Measurements from ENCODE around the gene ACTL9.

Gene ACTL9

GRCh38 chr19:8681345-8682029 is 17.1 kb downstream of the ACTL9 start:
- Histone ChIP-seq H3K27ac (ENCODE audit: low read depth, low read length) (no peak overlapping the region), H3K4me3 (ENCODE audit: low read length) (no peak overlapping the region), H3K36me3 (ENCODE audit: control insufficient read depth, insufficient read depth, low read length) (no peaks in the 10 kb centered on the region), H3K4me1 (ENCODE audit: control insufficient read depth, insufficient read depth, low read length) (no peaks in the 10 kb centered on the region), H3K9ac (ENCODE audit: low read length) (no peak overlapping the region), H3K27me3 (ENCODE audit: control insufficient read depth, insufficient read depth, low read length) (no peaks in the 10 kb centered on the region)

GRCh38 chr19:8680676-8681344 is 17.8 kb downstream of the ACTL9 start:
- Histone ChIP-seq H3K4me1 (ENCODE audit: control insufficient read depth, insufficient read depth, low read length) (no peaks in the 10 kb centered on the region), H3K36me3 (ENCODE audit: control insufficient read depth, insufficient read depth, low read length) (no peaks in the 10 kb centered on the region), H3K27me3 (ENCODE audit: control insufficient read depth, insufficient read depth, low read length) (no peaks in the 10 kb centered on the region), H3K27ac (ENCODE audit: low read depth, low read length) (no peak overlapping the region), H3K9ac (ENCODE audit: low read length) (no peak overlapping the region), H3K4me3 (ENCODE audit: low read length) (no peak overlapping the region)

GRCh38 chr19:8678244-8678807 is 20.3 kb downstream of the ACTL9 start:
- Histone ChIP-seq H3K4me3 (ENCODE audit: low read length) (no peak overlapping the region), H3K9ac (ENCODE audit: low read length) (no peak overlapping the region), H3K27ac (ENCODE audit: low read depth, low read length) (no peak overlapping the region), H3K27me3 (ENCODE audit: control insufficient read depth, insufficient read depth, low read length) (no peaks in the 10 kb centered on the region), H3K4me1 (ENCODE audit: control insufficient read depth, insufficient read depth, low read length) (no peaks in the 10 kb centered on the region), H3K36me3 (ENCODE audit: control insufficient read depth, insufficient read depth, low read length) (no peaks in the 10 kb centered on the region)

DNA sequence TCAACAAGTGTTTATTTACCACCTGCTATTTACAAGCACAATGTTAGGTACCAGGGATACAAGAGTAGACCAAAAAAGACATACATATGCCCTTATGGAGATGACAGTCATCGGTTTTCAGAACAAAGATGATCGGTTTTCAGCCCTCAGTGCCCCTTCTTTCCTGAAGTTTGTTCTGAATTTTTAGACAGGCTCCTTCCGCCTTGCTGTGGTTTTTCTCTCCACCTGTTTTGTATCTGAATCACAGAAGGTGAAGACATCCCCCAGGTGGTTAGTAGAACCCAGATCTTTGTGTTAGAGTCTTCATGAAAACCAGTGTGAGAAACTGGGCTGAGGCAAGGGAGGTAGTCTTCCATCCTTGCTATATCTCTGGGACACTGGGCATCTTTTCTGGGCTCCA is 23.5 kb downstream of the ACTL9 start:
- Histone ChIP-seq H3K36me3 (ENCODE audit: control insufficient read depth, insufficient read depth, low read length) (no peaks in the 10 kb centered on the region), H3K4me1 (ENCODE audit: control insufficient read depth, insufficient read depth, low read length) (no peaks in the 10 kb centered on the region), H3K4me3 (ENCODE audit: low read length) (no peak overlapping the region), H3K27ac (ENCODE audit: low read depth, low read length) (no peak overlapping the region), H3K9ac (ENCODE audit: low read length) (no peak overlapping the region), H3K27me3 (ENCODE audit: control insufficient read depth, insufficient read depth, low read length) (no peaks in the 10 kb centered on the region)

- Histone ChIP-seq H3K9ac (ENCODE audit: low read length) (no peak overlapping the region), H3K27ac (ENCODE audit: low read depth, low read length) (no peak overlapping the region), H3K36me3 (ENCODE audit: control insufficient read depth, insufficient read depth, low read length) (no peaks in the 10 kb centered on the region), H3K4me3 (ENCODE audit: low read length) (no peak overlapping the region), H3K4me1 (ENCODE audit: control insufficient read depth, insufficient read depth, low read length) (no peaks in the 10 kb centered on the region), H3K27me3 (ENCODE audit: control insufficient read depth, insufficient read depth, low read length) (no peaks in the 10 kb centered on the region)
Observed at GRCh38 chr19:8673276-8673891, 25.2 kb downstream of the ACTL9 start.

DNA sequence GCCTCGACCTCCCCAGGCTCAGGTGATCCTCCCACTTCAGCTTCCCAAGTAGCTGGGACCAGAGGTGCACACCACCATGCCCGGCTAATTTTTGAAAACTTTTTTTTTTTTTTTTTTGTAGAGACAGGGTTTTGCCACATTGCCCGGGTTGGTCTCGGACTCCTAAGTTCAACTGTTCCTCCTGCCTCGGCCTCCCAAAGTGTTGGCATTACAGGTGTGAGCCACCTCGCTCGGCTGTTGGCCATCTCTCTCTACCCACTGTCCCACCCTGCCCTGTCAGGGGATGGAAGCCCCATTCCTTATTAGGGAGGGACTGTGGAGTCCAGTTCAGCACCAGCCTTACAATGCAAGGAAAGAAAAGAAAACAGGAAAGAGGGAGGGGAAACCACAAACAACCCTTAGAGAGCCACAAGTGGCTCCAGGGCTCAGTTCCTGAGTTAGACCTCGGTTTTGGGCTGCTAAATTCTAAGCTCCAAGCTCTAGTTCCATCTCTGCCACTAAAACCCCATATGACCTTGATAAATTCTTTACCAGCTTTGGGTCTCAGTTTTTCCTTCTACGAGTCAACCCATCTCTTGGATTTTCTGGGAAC is 31.7 kb downstream of the ACTL9 start:
- H3K4me1 ChIP-seq (ENCODE audit: control insufficient read depth, insufficient read depth, low read length) = no peaks in the 10 kb centered on the region
- no peak overlapping the region for H3K9ac ChIP-seq (ENCODE audit: low read length)
- H3K36me3 ChIP-seq (ENCODE audit: control insufficient read depth, insufficient read depth, low read length) = no peaks in the 10 kb centered on the region
- no peaks in the 10 kb centered on the region for H3K27me3 ChIP-seq (ENCODE audit: control insufficient read depth, insufficient read depth, low read length)
- H3K4me3 ChIP-seq (ENCODE audit: low read length) = no peak overlapping the region
- no peak overlapping the region for H3K27ac ChIP-seq (ENCODE audit: low read depth, low read length)

- no peak overlapping the region for H3K4me3 ChIP-seq (ENCODE audit: low read length)
- no peak overlapping the region for H3K27ac ChIP-seq (ENCODE audit: low read depth, low read length)
- H3K27me3 ChIP-seq (ENCODE audit: control insufficient read depth, insufficient read depth, low read length) = no peaks in the 10 kb centered on the region
- no peak overlapping the region for H3K9ac ChIP-seq (ENCODE audit: low read length)
- no peaks in the 10 kb centered on the region for H3K36me3 ChIP-seq (ENCODE audit: control insufficient read depth, insufficient read depth, low read length)
- H3K4me1 ChIP-seq (ENCODE audit: control insufficient read depth, insufficient read depth, low read length) = no peaks in the 10 kb centered on the region
Observed at GRCh38 chr19:8665468-8666213, 33.0 kb downstream of the ACTL9 start.

- no peak overlapping the region for H3K27ac ChIP-seq (ENCODE audit: low read depth, low read length)
- no peaks in the 10 kb centered on the region for H3K36me3 ChIP-seq (ENCODE audit: control insufficient read depth, insufficient read depth, low read length)
- H3K27me3 ChIP-seq (ENCODE audit: control insufficient read depth, insufficient read depth, low read length) = no peaks in the 10 kb centered on the region
- no peak overlapping the region for H3K9ac ChIP-seq (ENCODE audit: low read length)
- no peaks in the 10 kb centered on the region for H3K4me1 ChIP-seq (ENCODE audit: control insufficient read depth, insufficient read depth, low read length)
- no peak overlapping the region for H3K4me3 ChIP-seq (ENCODE audit: low read length)
Observed at GRCh38 chr19:8664671-8665057, 33.9 kb downstream of the ACTL9 start.

- Histone ChIP-seq H3K4me1 (ENCODE audit: control insufficient read depth, insufficient read depth, low read length) (no peaks in the 10 kb centered on the region), H3K27me3 (ENCODE audit: control insufficient read depth, insufficient read depth, low read length) (no peaks in the 10 kb centered on the region), H3K36me3 (ENCODE audit: control insufficient read depth, insufficient read depth, low read length) (no peaks in the 10 kb centered on the region), H3K4me3 (ENCODE audit: low read length) (no peak overlapping the region), H3K27ac (ENCODE audit: low read depth, low read length) (no peak overlapping the region), H3K9ac (ENCODE audit: low read length) (no peak overlapping the region)
Observed at GRCh38 chr19:8663920-8664670, 34.5 kb downstream of the ACTL9 start.

GRCh38 chr19:8662263-8662662 is 36.3 kb downstream of the ACTL9 start:
- Histone ChIP-seq H3K4me1 (ENCODE audit: control insufficient read depth, insufficient read depth, low read length) (no peaks in the 10 kb centered on the region), H3K4me3 (ENCODE audit: low read length) (no peak overlapping the region), H3K36me3 (ENCODE audit: control insufficient read depth, insufficient read depth, low read length) (no peaks in the 10 kb centered on the region), H3K27ac (ENCODE audit: low read depth, low read length) (no peak overlapping the region), H3K27me3 (ENCODE audit: control insufficient read depth, insufficient read depth, low read length) (no peaks in the 10 kb centered on the region), H3K9ac (ENCODE audit: low read length) (no peak overlapping the region)

DNA sequence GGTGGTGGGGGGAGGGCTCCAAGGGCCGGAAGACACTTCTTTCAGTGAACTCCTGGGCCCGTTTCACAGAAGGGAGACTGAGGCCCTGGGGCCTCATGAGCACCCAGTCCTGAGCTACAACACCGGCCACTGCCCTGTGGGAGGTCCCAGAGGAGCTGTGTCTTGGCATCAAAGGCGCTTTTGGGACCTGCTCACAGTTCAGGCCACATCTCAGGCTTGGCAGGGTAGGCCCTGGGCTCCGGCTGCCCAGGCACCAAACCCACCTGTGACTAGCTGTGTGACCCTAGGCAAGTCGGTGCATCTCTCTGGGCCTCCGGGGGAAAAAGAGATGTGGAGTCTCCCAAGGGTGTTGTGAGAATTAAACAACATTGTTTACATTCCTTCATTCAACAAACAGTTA is 38.7 kb downstream of the ACTL9 start:
- Histone ChIP-seq H3K4me1 (ENCODE audit: control insufficient read depth, insufficient read depth, low read length) (no peaks in the 10 kb centered on the region), H3K4me3 (ENCODE audit: low read length) (no peak overlapping the region), H3K27ac (ENCODE audit: low read depth, low read length) (no peak overlapping the region), H3K27me3 (ENCODE audit: control insufficient read depth, insufficient read depth, low read length) (no peaks in the 10 kb centered on the region), H3K36me3 (ENCODE audit: control insufficient read depth, insufficient read depth, low read length) (no peaks in the 10 kb centered on the region), H3K9ac (ENCODE audit: low read length) (no peak overlapping the region)
